Body of pancreas (tissue), 4 donors: ENCODE results near the gene TCFL5. TPM values are rescaled to one million over a fixed set of nuclear protein-coding genes. Genes with fewer than 3 reads are reported as not detected.

ENCODE experiments used
- ATAC-seq: fragments of 150-250 bp; one replicate; pipeline ENCODE4 v1.9.1; 2016
- DNase-seq, 4 donors: peaks; one replicate each; pipeline ENCODE4 v3.0.0-alpha.2; 2019
- H3K27ac ChIP-seq, 4 donors: fragments of 200-600 bp; sonication (generic); 1 replicate in 3 of 4; 2 replicates in 1 of 4; pipeline versions ENCODE4 v1.5.1 to v1.6.1; 2016 to 2019; ENCODE audit warnings: mild to moderate bottlenecking in 1 of 4, mixed read lengths in 1 of 4, moderate library complexity in 1 of 4
- H3K27me3 ChIP-seq, 2 donors: fragments of 200-600 bp; sonication (generic); one replicate each; pipeline ENCODE4 v1.6.0; 2016; ENCODE audit warnings: mild to moderate bottlenecking in 1 of 2
- H3K36me3 ChIP-seq, 2 donors: fragments of 200-600 bp; sonication (generic); replicated peaks in 1 of 2; 2 replicates each; pipeline ENCODE4 v1.5.1; 2016; ENCODE audit warnings: low read depth in 2 of 2; ENCODE audit not compliant: insufficient read depth in 1 of 2
- H3K4me1 ChIP-seq: fragments of 200-600 bp; sonication (generic); one replicate; pipeline ENCODE4 v1.6.0; 2016
- H3K4me3 ChIP-seq, 2 donors: fragments of 200-600 bp; sonication (generic); 1 replicate in 1 of 2; 2 replicates in 1 of 2; pipeline ENCODE4 v1.5.1; 2016 to 2019
- H3K9me3 ChIP-seq, 3 donors: fragments of 200-600 bp; sonication (generic); 1 replicate in 2 of 3; 2 replicates in 1 of 3; pipeline ENCODE4 v1.5.1; 2016
- CTCF ChIP-seq, 7 experiments: fragments of 450-650 bp in 4 of 7; fragments of 200-600 bp in 3 of 7; sonication (generic) in 3 of 7; IDR thresholded peaks; one replicate each; pipeline ENCODE4 v1.5.1; 2016 to 2019; ENCODE audit warnings: antibody characterized with exemption in 7 of 7
- POLR2A ChIP-seq, 3 donors: fragments of 450-650 bp; IDR thresholded peaks; one replicate each; pipeline ENCODE4 v1.6.1; 2016; ENCODE audit warnings: antibody characterized with exemption in 3 of 3, mild to moderate bottlenecking in 2 of 3
- WGBS, 2 donors: methylation state at CpG; one replicate each; pipeline ENCODE4 v1.1.5; 2017; 5-methylcytosine and 5-hydroxymethylcytosine counted together
- intact Hi-C: fragments of 100-400 bp; cut with DNase I; formaldehyde crosslinking; loops from one replicate; pipeline ENCODE4 v1.15.1; 2023
- total RNA-seq, 2 donors: library from RNA; depleted of rRNA; stranded (reverse); fragments of >200 nt; gene quantifications; one replicate each; pipeline ENCODE4 v1.1.0, GENCODE V29; 2016

Gene TCFL5
- total RNA-seq, 2 donors from 2014 or later: 2.0 to 7.5 TPM

- no peaks in the 10 kb centered on the region for H3K36me3 ChIP-seq
- DNase-seq (peak in 1 of 4 donors; percentile 11), ATAC-seq (no peak)
Observed at GRCh38 chr20:62860391-62860923, 1.2 kb downstream of the TCFL5 start.

GRCh38 chr20:62859721-62860120, 1.9 kb downstream of the TCFL5 start:
- H3K36me3 ChIP-seq: no peaks in the 10 kb centered on the region
- ATAC-seq (no peak), DNase-seq (no peak)
- H3K27ac ChIP-seq: no peak overlapping the region
- TF ChIP-seq POLR2A (IDR thresholded peaks at IDR 0.05): no peak
- 70% methylated on average over 12 of the region's 12 CpGs for WGBS, 2 donors
- intact Hi-C loops: no loop called here
- H3K9me3 ChIP-seq: no peaks in the 10 kb centered on the region
- no peaks in the 10 kb centered on the region for H3K27me3 ChIP-seq
- no peak overlapping the region for H3K4me3 ChIP-seq
- H3K4me1 ChIP-seq: peaks cover 19% of the 10 kb centered on the region

More at GRCh38 chr20:62860391-62860923, 1.2 kb downstream of the TCFL5 start:
- no peaks in the 10 kb centered on the region for H3K27me3 ChIP-seq
- peaks cover 19% of the 10 kb centered on the region for H3K4me1 ChIP-seq
- WGBS, 2 donors: 29 to 51% methylated on average over 6 to 21 of the region's 24 CpGs
- no peak overlapping the region for H3K27ac ChIP-seq
- H3K4me3 ChIP-seq: no peak overlapping the region
- no peaks in the 10 kb centered on the region for H3K9me3 ChIP-seq
- intact Hi-C loops: no loop called here
- TF ChIP-seq POLR2A (IDR thresholded peaks at IDR 0.05) (no peak), CTCF (IDR thresholded peaks at IDR 0.05) (no peak)

GRCh38 chr20:62858058-62858830, 3.4 kb downstream of the TCFL5 start:
- intact Hi-C loops: no loop called here
- DNase-seq (no peak), ATAC-seq (no peak)
- TF ChIP-seq CTCF (IDR thresholded peaks at IDR 0.05): no peak
- no peak for TF ChIP-seq POLR2A (IDR thresholded peaks at IDR 0.05)
- H3K4me1 ChIP-seq: peaks cover 19% of the 10 kb centered on the region
- WGBS, 2 donors: 81 to 89% methylated on average over 19 to 20 of the region's 23 CpGs
- H3K27me3 ChIP-seq: no peaks in the 10 kb centered on the region
- no peak overlapping the region for H3K4me3 ChIP-seq
- peaks cover 0 to 2% of the 10 kb centered on the region in 2 donors for H3K36me3 ChIP-seq
- H3K27ac ChIP-seq: no peak overlapping the region
- H3K9me3 ChIP-seq: no peaks in the 10 kb centered on the region

GRCh38 chr20:62856931-62857619, 4.5 kb downstream of the TCFL5 start:
- ATAC-seq: no peak
- Histone ChIP-seq H3K4me3 (no peak overlapping the region), H3K36me3 (peaks cover 0 to 4% of the 10 kb centered on the region in 2 donors), H3K27ac (no peak overlapping the region), H3K27me3 (no peaks in the 10 kb centered on the region), H3K4me1 (peaks cover 18% of the 10 kb centered on the region), H3K9me3 (no peaks in the 10 kb centered on the region)
- TF ChIP-seq CTCF (IDR thresholded peaks at IDR 0.05): no peak
- no peak for TF ChIP-seq POLR2A (IDR thresholded peaks at IDR 0.05)
- WGBS, 2 donors: 93 to 94% methylated on average over 19 to 25 of the region's 25 CpGs
- DNase-seq: no peak
- intact Hi-C loops: no loop called here

- peaks cover 10% of the 10 kb centered on the region for H3K4me1 ChIP-seq
- no peak overlapping the region for H3K4me3 ChIP-seq
- H3K36me3 ChIP-seq: peaks cover 0 to 4% of the 10 kb centered on the region in 2 donors
- no peaks in the 10 kb centered on the region for H3K27me3 ChIP-seq
- 95 to 99% methylated on average over 4 to 5 of the region's 5 CpGs for WGBS, 2 donors
- intact Hi-C loops: no loop called here
- no peak overlapping the region for H3K27ac ChIP-seq
- ATAC-seq (no peak), DNase-seq (no peak)
- H3K9me3 ChIP-seq: no peaks in the 10 kb centered on the region
- TF ChIP-seq CTCF (IDR thresholded peaks at IDR 0.05): no peak
- TF ChIP-seq POLR2A (IDR thresholded peaks at IDR 0.05): no peak
Observed at GRCh38 chr20:62855120-62855519, 6.5 kb downstream of the TCFL5 start.
